H1 (cell line): ENCODE measurements around the gene EPN2. TPM values are rescaled to one million over a fixed set of nuclear protein-coding genes. Genes with fewer than 3 reads are reported as not detected.

Experiments
- ATF2 ChIP-seq: IDR thresholded peaks from 2 replicates; pipeline ENCODE4 v1.6.1; 2012; ENCODE audit warnings: low read length, inconsistent platforms
- EZH2 ChIP-seq: fragments of 200-600 bp; sonication (generic); IDR thresholded peaks from 2 replicates; pipeline ENCODE4 v1.7.1; 2012; ENCODE audit warnings: low read depth, mild to moderate bottlenecking, moderate library complexity, low read length, inconsistent platforms; ENCODE audit not compliant: severe bottlenecking
- JUND ChIP-seq: IDR thresholded peaks from 2 replicates; pipeline ENCODE4 v1.6.1; 2011; ENCODE audit warnings: mild to moderate bottlenecking, improper control_type of control experiment, low read length
- MAFK ChIP-seq: IDR thresholded peaks from 2 replicates; pipeline ENCODE4 v1.6.1; 2012; ENCODE audit warnings: low read depth, mild to moderate bottlenecking, improper control_type of control experiment, low read length
- TAF1 ChIP-seq: IDR thresholded peaks from 2 replicates; pipeline ENCODE4 v1.6.1; 2011; ENCODE audit warnings: mild to moderate bottlenecking, low read depth, low read length
- polyA plus RNA-seq, 7 experiments: library from polyadenylated mRNA; depleted of rRNA in 3 of 7; stranded (reverse) in 5 of 7; unstranded in 2 of 7; fragments of >200 nt in 5 of 7; fragments of 200-250 nt in 2 of 7; gene quantifications; 1 replicate in 5 of 7; 2 replicates in 1 of 7; 4 replicates in 1 of 7; pipeline versions ENCODE4 v1.2.1 to v1.2.3, GENCODE V29; 2011 to 2013; ENCODE audit warnings: missing spikeins in 2 of 7, mixed read lengths in 2 of 7
- total RNA-seq: library from RNA; stranded (reverse); fragmentation: NEBNext Ultra II Directional; extraction: Animal tissue kit (Norgen Biotek cat#: 25700); gene quantifications from 2 replicates; pipeline ENCODE4 v1.2.1, GENCODE V29; 2021

EPN2 gene
- total and polyA plus RNA-seq, 2 of the 8 experiments (the other 6 are each of a cell fraction or from before 2014, with no cell fraction given): 28.7 to 55.8 TPM

DNA sequence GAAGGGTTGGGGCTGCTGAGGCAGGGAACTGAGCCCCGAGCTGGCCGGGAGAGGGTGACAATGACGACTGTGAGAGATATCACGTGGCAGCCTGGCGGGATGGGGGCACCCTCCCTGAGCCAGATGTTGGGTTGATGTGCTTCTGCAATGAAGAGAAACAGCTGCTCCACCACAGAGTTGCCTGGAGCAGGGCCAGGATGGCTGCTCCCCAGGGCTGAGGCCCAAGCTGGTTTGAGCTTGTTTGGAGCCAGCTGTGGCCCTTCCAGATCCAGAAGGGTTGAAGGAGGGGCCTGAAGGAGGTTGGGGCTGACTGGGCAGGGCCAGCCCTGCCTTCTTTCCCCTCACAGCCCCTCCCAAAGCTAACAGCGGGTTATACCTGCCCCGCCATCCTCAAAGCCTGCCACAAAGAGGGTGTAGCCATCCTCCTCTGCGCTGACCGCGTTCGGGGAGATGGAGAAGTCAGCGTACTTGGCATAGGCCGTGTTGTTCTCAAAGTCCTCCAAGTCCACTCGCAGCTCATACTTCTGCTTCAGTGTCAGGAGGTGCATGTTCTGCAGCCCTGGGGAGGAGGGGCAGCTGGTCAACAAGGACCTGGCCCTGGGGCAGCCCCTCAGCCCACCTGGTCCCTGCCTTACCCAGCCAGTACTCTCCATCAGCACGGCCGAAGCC is 147.7 kb downstream of the EPN2 start (continued):
- TF ChIP-seq TAF1 (no peak), JUND (no peak), EZH2 (no peak), MAFK (no peak), ATF2 (no peak)
